DND-41 (cell line): ENCODE results near the gene MCRIP2.

ENCODE experiments used
- ATAC-seq: fragments of 200-7000 bp; cut with Tn5 transposase; 3 replicates; pipeline ENCODE4 v1.9.1; 2021; ENCODE audit warnings: low read depth; ENCODE audit not compliant: insufficient read depth
- DNase-seq: peaks from one replicate; pipeline ENCODE4 v3.0.0-alpha.2; 2020
- H2AFZ ChIP-seq: 2 replicates; pipeline ENCODE4 v1.6.0; 2012; ENCODE audit warnings: low read depth, low read length
- H3K27ac ChIP-seq: 2 replicates; pipeline ENCODE4 v1.5.1; 2012; ENCODE audit warnings: low read length, inconsistent platforms
- H3K27me3 ChIP-seq: fragments of 200-600 bp; sonication (generic); 2 replicates; pipeline ENCODE4 v1.6.0; 2012; ENCODE audit warnings: low read length, mild to moderate bottlenecking, inconsistent platforms; ENCODE audit not compliant: insufficient read depth, poor library complexity
- H3K36me3 ChIP-seq: 2 replicates; pipeline ENCODE4 v1.5.1; 2012; ENCODE audit warnings: low read length, inconsistent platforms; ENCODE audit not compliant: insufficient read depth
- H3K4me1 ChIP-seq: 2 replicates; pipeline ENCODE4 v1.5.1; 2012; ENCODE audit warnings: mild to moderate bottlenecking, low read length; ENCODE audit not compliant: insufficient read depth
- H3K4me2 ChIP-seq: 2 replicates; pipeline ENCODE4 v1.6.0; 2012; ENCODE audit warnings: mild to moderate bottlenecking, moderate library complexity, low read length, inconsistent platforms; ENCODE audit not compliant: insufficient read depth
- H3K4me3 ChIP-seq, 2 experiments: fragments of 200-600 bp in 1 of 2; shearing (Covaris generic) in 1 of 2; 2 replicates each; pipeline ENCODE4 v1.5.1; 2012 to 2016; ENCODE audit warnings: inconsistent platforms in 2 of 2, low read length in 2 of 2, mild to moderate bottlenecking in 2 of 2, low read depth in 1 of 2, moderate library complexity in 1 of 2
- H3K79me2 ChIP-seq: 2 replicates; pipeline ENCODE4 v1.6.0; 2012; ENCODE audit warnings: low read length, inconsistent platforms; ENCODE audit not compliant: insufficient read depth
- H3K9ac ChIP-seq: 2 replicates; pipeline ENCODE4 v1.6.0; 2012; ENCODE audit warnings: low read depth, mild to moderate bottlenecking, inconsistent platforms, low read length, moderate library complexity
- H3K9me3 ChIP-seq: 2 replicates; pipeline ENCODE4 v1.5.1; 2012; ENCODE audit warnings: low read length, moderate library complexity, mild to moderate bottlenecking, inconsistent platforms; ENCODE audit not compliant: insufficient read depth, severe bottlenecking
- H4K20me1 ChIP-seq: 2 replicates; pipeline ENCODE4 v1.6.0; 2012; ENCODE audit warnings: low read length; ENCODE audit not compliant: insufficient read depth
- CTCF ChIP-seq: IDR thresholded peaks from 2 replicates; pipeline ENCODE4 v1.5.1; 2012; ENCODE audit warnings: borderline replicate concordance, low read length, moderate library complexity, mild to moderate bottlenecking; ENCODE audit not compliant: poor library complexity, severe bottlenecking; ENCODE audit errors: extremely low read depth
- EZH2 ChIP-seq: IDR thresholded peaks from 3 replicates; pipeline ENCODE4 v1.6.1; 2012; ENCODE audit warnings: borderline replicate concordance, low read depth, mild to moderate bottlenecking, moderate library complexity, low read length, inconsistent platforms; ENCODE audit not compliant: severe bottlenecking

MCRIP2 gene

GRCh38 chr16:643050-643368 is 1.4 kb downstream of the MCRIP2 start:
- Histone ChIP-seq H4K20me1 (0 out of 2 replicates have a peak, but pooled peaks cover 3% of the 10 kb centered on the region), H3K79me2 (peaks cover 12% of the 10 kb centered on the region), H3K9ac (peak overlapping the region; percentile 57), H3K4me3 (peak overlapping the region in 1 of 2 experiments; percentile 63; a peak in 3 of 4 replicates), H3K4me1 (peaks cover 30% of the 10 kb centered on the region), H3K9me3 (no peaks in the 10 kb centered on the region), H3K27me3 (no peaks in the 10 kb centered on the region), H3K4me2 (peak overlapping the region; percentile 80), H3K36me3 (no peaks in the 10 kb centered on the region), H3K27ac (no peak overlapping the region), H2AFZ (no peak overlapping the region)
- DNase-seq, result no peak
- TF ChIP-seq EZH2 (no peak), CTCF (no peak)
- no peak for ATAC-seq

- ATAC-seq, result no peak
- DNase-seq, result no peak
- no peak overlapping the region for H3K4me3 ChIP-seq
- H3K27me3 ChIP-seq, result no peaks in the 10 kb centered on the region
- no peak overlapping the region for H3K4me2 ChIP-seq
- no peak overlapping the region for H2AFZ ChIP-seq
- H3K79me2 ChIP-seq, result peaks cover 24% of the 10 kb centered on the region
- no peak overlapping the region for H3K27ac ChIP-seq
- TF ChIP-seq EZH2 (no peak), CTCF (no peak)
- no peaks in the 10 kb centered on the region for H3K9me3 ChIP-seq
- H4K20me1 ChIP-seq, result 0 out of 2 replicates have a peak, but pooled peaks cover 3% of the 10 kb centered on the region
- peaks cover 37% of the 10 kb centered on the region for H3K4me1 ChIP-seq
- H3K9ac ChIP-seq, result no peak overlapping the region
- H3K36me3 ChIP-seq, result no peaks in the 10 kb centered on the region
Measured at GRCh38 chr16:644556-644955, 2.9 kb downstream of the MCRIP2 start.

GRCh38 chr16:645852-646678 is 4.4 kb downstream of the MCRIP2 start:
- Histone ChIP-seq H3K9ac (no peak overlapping the region), H3K4me3 (no peak overlapping the region), H3K36me3 (peaks cover 7% of the 10 kb centered on the region; the same call in 1 of the 2 replicates), H3K27me3 (no peaks in the 10 kb centered on the region), H2AFZ (no peak overlapping the region), H3K9me3 (no peaks in the 10 kb centered on the region), H3K4me1 (peaks cover 49% of the 10 kb centered on the region), H3K79me2 (peaks cover 40% of the 10 kb centered on the region), H4K20me1 (0 out of 2 replicates have a peak, but pooled peaks cover 3% of the 10 kb centered on the region), H3K4me2 (no peak overlapping the region), H3K27ac (no peak overlapping the region)
- DNase-seq (no peak), ATAC-seq (no peak)
- no peak for TF ChIP-seq EZH2
- no peak for TF ChIP-seq CTCF
